Activated naive CD4-positive, alpha-beta T cell treated with anti-CD3 and anti-CD28 coated beads for 36 hours (primary cell): Measurements from ENCODE around the gene ATG16L1. TPM values are rescaled to one million over a fixed set of nuclear protein-coding genes. Genes with fewer than 3 reads are reported as not detected.

ENCODE experiments used
- CTCF ChIA-PET: fragments of 350-600 bp; sonication (Branson Sonifier 250); formaldehyde crosslinking; loops from one replicate; lab custom pipeline; 2021; ENCODE audit warnings: antibody characterized with exemption; lab: Charles Lee
- DNase-seq: peaks from one replicate; pipeline ENCODE4 v3.0.0-alpha.2; 2020
- H3K27ac Mint-ChIP-seq: one replicate; pipeline ENCODE4 v1.8.0; 2021; ENCODE audit warnings: mild to moderate bottlenecking, mixed read lengths
- H3K27me3 Mint-ChIP-seq: one replicate; pipeline ENCODE4 v1.8.0; 2021; ENCODE audit warnings: low read depth, mixed read lengths
- H3K36me3 Mint-ChIP-seq: one replicate; pipeline ENCODE4 v1.8.0; 2021; ENCODE audit warnings: low read depth, mixed read lengths
- H3K4me1 Mint-ChIP-seq: one replicate; pipeline ENCODE4 v1.8.0; 2021; ENCODE audit warnings: low read depth, mixed read lengths
- H3K4me3 Mint-ChIP-seq: one replicate; pipeline ENCODE4 v1.8.0; 2021; ENCODE audit warnings: mild to moderate bottlenecking, moderate library complexity, mixed read lengths
- H3K9me3 Mint-ChIP-seq: one replicate; pipeline ENCODE4 v1.8.0; 2021; ENCODE audit warnings: mixed read lengths
- intact Hi-C: fragments of 100-400 bp; cut with micrococcal nuclease; formaldehyde crosslinking; loops from one replicate; pipeline ENCODE4 v1.15.1; 2023
- total RNA-seq, 2 experiments: library from RNA; stranded (reverse); gene quantifications; one replicate each; pipeline ENCODE4 v1.2.3, GENCODE V29; 2021

The ATG16L1 gene
- total RNA-seq, 2 experiments from 2014 or later = 21.2 to 24.2 TPM

DNA sequence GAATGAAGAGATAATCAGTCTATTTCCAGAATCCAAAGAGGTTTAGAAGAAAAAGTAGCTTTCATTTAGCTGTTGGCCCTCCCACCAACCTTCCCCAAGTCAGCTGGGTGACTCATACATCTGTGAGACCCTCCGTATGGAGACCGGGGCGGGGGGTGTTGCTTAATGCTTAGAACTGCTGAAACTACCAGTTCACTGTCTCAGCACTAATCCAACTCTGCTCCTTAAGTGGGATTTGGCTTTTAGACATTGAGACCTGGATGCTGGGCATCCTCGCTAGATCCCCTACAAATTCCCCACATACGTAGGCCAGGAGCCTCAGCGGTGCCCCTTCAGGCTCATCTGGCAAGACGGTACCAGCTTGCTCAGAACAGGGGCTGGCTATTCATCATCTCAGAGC lies 56.1 kb downstream of the ATG16L1 start, which contains the start of gene SAG:
Gene SAG, plus strand, starts transcription at position 252 of the 400 bp plus-strand sequence. CDS start 1,374 bp downstream, outside the sequence.
- Mint-ChIP-seq H3K4me3 (no peak within 1 kb of the TSS), H3K36me3 (no peaks in the 10 kb centered on the region), H3K27me3 (no peaks in the 10 kb centered on the region), H3K27ac (no peak within 1 kb of the TSS), H3K9me3 (no peaks in the 10 kb centered on the region), H3K4me1 (no peaks in the 10 kb centered on the region)
- no peak for DNase-seq
- CTCF ChIA-PET = interaction anchor here (0.7 kb wide), 1 partner anchor 538 kb away, joined by 4 read pairs; no protein-coding TSS in a partner anchor
- intact Hi-C loops = no loop called here

DNA sequence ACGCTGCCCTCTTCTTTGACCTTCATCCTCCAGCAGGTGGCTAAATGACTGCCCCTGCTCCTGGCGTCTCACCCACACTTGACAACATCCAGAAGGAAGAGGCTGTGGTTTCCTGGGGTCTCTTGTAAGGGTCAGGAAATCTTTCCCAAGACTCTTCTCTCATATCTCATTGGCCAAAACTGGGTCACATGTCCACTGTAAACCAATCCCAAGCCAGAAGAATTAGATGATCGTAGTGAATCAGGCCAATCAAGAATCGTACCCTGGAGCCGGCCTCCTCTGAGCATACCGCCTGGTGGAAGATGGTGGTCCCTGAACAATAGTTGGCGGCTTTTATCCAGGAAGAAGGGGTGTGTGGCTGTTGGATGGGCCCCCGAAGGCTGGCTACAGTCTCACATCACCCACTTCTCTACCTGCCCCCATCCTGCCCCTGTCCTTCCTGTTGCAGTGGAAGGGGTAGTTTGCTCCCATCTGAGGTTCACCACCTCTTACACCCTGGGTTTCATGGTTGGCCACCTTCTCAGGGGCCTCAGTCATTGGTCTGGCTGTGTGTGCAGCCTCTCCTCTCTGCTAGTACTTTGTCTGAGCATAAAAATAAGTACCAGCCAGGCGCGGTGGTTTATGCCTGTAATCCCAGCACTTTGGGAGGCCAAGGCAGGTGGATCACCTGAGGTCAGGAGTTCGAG lies 59.9 kb downstream of the ATG16L1 start:
- Mint-ChIP-seq H3K36me3 (no peaks in the 10 kb centered on the region), H3K4me3 (no peak overlapping the region), H3K27ac (no peak overlapping the region), H3K9me3 (no peaks in the 10 kb centered on the region), H3K4me1 (no peaks in the 10 kb centered on the region), H3K27me3 (no peaks in the 10 kb centered on the region)
- DNase-seq = no peak
- intact Hi-C loops = no loop called here
- CTCF ChIA-PET = no interaction called here

DNA sequence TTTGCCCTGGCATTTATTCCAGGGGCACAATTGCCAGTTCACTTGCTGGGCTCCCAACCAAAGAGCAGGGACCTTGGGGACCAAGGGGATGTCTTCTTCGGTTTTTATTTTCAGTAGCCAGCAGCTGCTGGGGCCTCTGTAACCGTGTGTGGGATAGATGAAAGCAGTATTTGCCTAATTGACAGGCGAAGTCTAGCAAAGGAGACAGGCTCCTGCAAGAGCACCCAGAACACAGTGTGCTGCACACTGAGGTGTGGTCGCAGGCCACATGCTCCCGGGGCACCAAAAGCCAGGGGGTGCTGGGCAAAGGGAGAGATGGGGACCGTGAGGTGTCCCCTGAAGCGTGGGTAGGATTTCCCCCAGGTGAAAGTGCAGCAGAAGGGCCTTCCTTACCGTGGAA lies 61.4 kb downstream of the ATG16L1 start:
- DNase-seq = no peak
- Mint-ChIP-seq H3K27me3 (no peaks in the 10 kb centered on the region), H3K27ac (no peak overlapping the region), H3K9me3 (no peaks in the 10 kb centered on the region), H3K4me1 (no peaks in the 10 kb centered on the region), H3K4me3 (no peak overlapping the region), H3K36me3 (no peaks in the 10 kb centered on the region)
- CTCF ChIA-PET = interaction anchor here (1.1 kb wide), 1 partner anchor 90 kb away, joined by 6 read pairs; no protein-coding TSS in a partner anchor
- intact Hi-C loops = no loop called here

DNA sequence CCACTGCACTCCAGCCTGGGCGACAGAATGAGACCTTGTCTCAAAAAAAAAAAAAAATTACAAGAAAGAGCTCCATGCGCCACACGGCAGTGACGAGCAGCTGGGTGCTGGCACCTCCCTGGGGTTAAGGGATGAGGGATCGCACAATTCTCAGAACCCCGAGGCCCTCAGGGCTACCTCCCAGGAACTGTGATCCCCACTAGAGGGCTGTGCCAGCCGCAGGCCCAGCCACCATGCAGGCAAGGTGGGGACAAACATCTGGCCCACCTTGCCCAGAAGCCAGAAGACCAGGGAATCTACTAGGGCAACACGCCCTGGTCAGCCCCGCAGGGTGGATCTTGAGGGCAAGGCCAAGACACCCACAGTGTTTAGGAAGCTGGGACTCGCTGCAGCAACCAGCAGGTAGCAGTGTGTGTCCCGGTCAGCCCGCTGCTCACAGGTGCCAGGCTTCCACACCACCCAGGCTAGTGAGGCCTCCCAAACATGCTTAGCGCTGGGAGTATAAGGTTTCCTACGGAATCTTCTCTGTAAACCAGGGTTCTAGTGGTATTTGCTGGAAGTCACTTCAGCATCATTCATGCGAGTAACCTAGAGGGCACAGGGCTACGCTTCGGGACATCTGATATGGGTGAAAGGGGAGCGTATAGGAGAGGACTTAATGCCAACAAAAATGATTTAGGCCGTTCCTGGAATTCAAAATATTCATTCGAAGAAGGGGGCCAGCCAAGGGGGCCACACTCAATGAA lies 62.9 kb downstream of the ATG16L1 start:
- H3K27ac Mint-ChIP-seq = no peak overlapping the region
- no peak for DNase-seq
- no peaks in the 10 kb centered on the region for H3K36me3 Mint-ChIP-seq
- intact Hi-C loops = no loop called here
- CTCF ChIA-PET = interaction anchor here (0.7 kb wide), 1 partner anchor 112 kb away, joined by 3 read pairs; no protein-coding TSS in a partner anchor
- H3K9me3 Mint-ChIP-seq = no peaks in the 10 kb centered on the region
- H3K4me3 Mint-ChIP-seq = no peak overlapping the region
- no peaks in the 10 kb centered on the region for H3K4me1 Mint-ChIP-seq
- no peaks in the 10 kb centered on the region for H3K27me3 Mint-ChIP-seq

DNA sequence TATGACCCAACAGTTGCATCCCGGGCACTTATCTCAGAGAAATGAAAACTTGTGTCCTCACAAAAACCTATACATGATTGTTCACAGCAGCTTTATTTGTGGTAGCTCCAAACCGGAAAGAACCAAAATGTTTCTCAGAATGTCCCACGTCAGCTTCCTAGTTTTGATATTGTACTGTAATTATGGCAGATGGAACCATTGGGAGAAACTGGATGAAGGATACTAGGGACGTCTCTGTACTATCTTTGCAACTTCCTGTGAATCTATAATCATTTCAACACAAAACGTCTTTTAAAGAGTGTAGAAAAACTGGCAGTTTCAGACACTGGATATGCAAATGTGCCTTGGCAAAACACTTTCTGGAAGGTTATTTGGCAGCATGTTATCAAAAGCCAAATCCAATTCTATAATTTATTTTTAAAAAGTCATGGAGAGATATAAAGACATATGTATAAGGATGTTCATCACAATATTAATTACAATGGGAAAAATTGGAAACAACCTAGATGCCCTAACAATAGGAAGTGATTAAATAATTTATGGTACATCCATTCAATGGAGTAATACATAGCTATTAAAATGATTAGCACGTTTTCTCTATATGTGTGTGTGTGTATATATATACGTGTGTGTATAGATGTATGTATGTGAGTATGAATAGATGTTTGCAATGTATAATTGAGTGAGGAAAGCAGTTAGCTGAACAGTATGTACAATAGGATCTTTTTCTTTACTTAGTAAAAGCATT lies 65.9 kb downstream of the ATG16L1 start:
- CTCF ChIA-PET = interaction anchor here (0.6 kb wide), 1 partner anchor 11 kb away, joined by 3 read pairs; no protein-coding TSS in a partner anchor
- Mint-ChIP-seq H3K4me1 (no peaks in the 10 kb centered on the region), H3K9me3 (no peaks in the 10 kb centered on the region), H3K27me3 (no peaks in the 10 kb centered on the region), H3K27ac (no peak overlapping the region), H3K36me3 (no peaks in the 10 kb centered on the region), H3K4me3 (no peak overlapping the region)
- no peak for DNase-seq
- intact Hi-C loops = no loop called here

DNA sequence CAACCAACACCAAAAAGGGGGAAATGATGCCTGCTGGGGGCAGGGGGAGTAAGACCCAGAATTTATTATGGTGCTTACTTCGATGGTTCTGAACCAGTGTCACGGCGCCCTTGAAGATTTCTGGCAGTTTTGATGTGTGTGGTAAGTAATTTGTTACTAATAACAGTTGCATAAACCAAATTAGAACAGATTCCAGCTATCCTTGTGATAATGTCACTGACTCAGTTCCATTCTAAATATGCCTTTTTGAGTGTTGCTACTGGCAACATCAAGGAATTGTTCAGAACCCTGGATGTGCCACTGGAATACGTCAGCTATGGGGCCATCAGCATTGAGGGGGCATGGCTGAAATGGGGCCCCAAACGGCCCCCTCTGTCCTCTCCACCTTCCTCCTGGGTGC lies 67.8 kb downstream of the ATG16L1 start:
- no peaks in the 10 kb centered on the region for H3K4me1 Mint-ChIP-seq
- no peak overlapping the region for H3K27ac Mint-ChIP-seq
- DNase-seq = no peak
- intact Hi-C loops = no loop called here
- H3K27me3 Mint-ChIP-seq = no peaks in the 10 kb centered on the region
- no peaks in the 10 kb centered on the region for H3K36me3 Mint-ChIP-seq
- no peak overlapping the region for H3K4me3 Mint-ChIP-seq
- H3K9me3 Mint-ChIP-seq = no peaks in the 10 kb centered on the region
- CTCF ChIA-PET = no interaction called here

DNA sequence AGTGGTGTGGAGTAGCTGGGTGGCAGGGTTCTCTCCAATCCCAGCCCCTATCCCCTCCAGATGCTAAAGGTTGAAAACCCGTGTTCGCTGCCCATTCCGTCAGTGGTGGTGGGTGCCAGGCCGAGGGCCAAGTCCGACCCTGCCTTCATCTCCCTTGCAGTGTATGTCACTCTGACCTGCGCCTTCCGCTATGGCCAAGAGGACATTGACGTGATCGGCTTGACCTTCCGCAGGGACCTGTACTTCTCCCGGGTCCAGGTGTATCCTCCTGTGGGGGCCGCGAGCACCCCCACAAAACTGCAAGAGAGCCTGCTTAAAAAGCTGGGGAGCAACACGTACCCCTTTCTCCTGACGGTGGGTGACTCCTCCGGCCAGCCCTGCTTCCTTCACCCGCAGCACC lies 69.0 kb downstream of the ATG16L1 start:
- H3K27ac Mint-ChIP-seq = no peak overlapping the region
- H3K36me3 Mint-ChIP-seq = no peaks in the 10 kb centered on the region
- intact Hi-C loops = no loop called here
- DNase-seq = no peak
- H3K9me3 Mint-ChIP-seq = no peaks in the 10 kb centered on the region
- CTCF ChIA-PET = no interaction called here
- no peak overlapping the region for H3K4me3 Mint-ChIP-seq
- H3K27me3 Mint-ChIP-seq = no peaks in the 10 kb centered on the region
- no peaks in the 10 kb centered on the region for H3K4me1 Mint-ChIP-seq

DNA sequence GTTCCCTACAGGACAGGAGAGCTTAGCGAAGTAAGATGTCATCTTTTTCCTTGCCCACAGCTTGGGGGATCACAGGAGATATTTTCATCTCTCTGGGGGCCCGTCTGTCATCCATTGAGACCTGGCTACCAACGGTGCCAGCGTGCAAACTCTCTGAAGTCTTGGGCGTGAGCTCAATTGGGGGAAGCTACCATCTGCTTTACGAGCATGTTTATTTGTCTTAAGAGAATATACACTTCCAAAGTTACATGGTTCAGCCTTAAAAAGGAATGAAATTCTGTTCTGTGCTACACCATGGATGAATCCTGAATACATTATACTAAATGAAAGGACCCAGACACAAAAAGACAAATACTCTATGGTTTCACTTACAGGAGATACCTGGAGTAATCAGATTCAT lies 69.7 kb downstream of the ATG16L1 start:
- no peaks in the 10 kb centered on the region for H3K4me1 Mint-ChIP-seq
- CTCF ChIA-PET = interaction anchor here (0.8 kb wide), 1 partner anchor 15 kb away, joined by 3 read pairs; no protein-coding TSS in a partner anchor
- H3K9me3 Mint-ChIP-seq = no peaks in the 10 kb centered on the region
- intact Hi-C loops = no loop called here
- H3K27ac Mint-ChIP-seq = no peak overlapping the region
- H3K4me3 Mint-ChIP-seq = no peak overlapping the region
- no peaks in the 10 kb centered on the region for H3K27me3 Mint-ChIP-seq
- no peak for DNase-seq
- H3K36me3 Mint-ChIP-seq = no peaks in the 10 kb centered on the region

DNA sequence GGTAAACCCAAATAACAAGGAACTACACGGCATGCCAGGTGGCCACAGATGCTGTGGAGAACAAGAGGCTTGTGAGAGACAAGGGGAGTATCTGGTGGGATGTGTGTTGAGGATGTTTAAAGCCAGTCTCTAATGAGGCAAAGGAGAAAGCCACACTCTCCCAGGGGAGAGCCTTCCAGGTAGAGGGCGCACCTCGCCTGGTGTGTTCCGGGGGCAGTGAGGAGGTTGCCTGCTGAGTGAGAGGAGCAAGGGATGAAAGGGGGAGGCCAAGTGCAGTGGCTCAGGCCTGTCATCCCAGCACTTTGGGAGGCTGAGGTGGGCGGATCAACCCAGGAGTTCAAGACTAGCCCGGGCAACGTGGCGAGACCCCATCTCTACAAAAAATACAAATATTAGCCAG lies 72.4 kb downstream of the ATG16L1 start:
- Mint-ChIP-seq H3K27me3 (no peaks in the 10 kb centered on the region), H3K4me3 (no peak overlapping the region), H3K36me3 (no peaks in the 10 kb centered on the region), H3K9me3 (no peaks in the 10 kb centered on the region), H3K4me1 (no peaks in the 10 kb centered on the region), H3K27ac (no peak overlapping the region)
- CTCF ChIA-PET = no interaction called here
- DNase-seq = no peak
- intact Hi-C loops = no loop called here

DNA sequence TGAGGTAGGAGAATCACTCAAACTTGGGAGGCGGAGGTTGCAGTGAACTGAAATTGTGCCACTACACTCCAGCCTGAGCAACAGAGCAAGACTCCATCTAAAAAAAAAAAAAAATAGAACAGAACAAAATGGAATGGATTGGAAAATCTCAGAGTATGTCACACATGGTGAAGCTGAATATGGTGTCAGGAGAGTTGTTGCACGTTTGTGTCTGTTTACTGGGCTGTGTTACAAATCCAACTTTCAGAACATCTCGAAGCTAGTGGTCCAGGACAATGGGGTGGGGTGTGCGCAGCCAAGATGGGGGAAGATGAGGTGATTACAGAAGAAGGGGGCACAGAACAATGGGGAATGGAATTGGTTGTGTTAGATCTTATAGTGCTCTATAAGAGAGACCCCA lies 73.8 kb downstream of the ATG16L1 start:
- H3K27ac Mint-ChIP-seq = no peak overlapping the region
- DNase-seq = no peak
- H3K4me3 Mint-ChIP-seq = no peak overlapping the region
- H3K27me3 Mint-ChIP-seq = no peaks in the 10 kb centered on the region
- no peaks in the 10 kb centered on the region for H3K9me3 Mint-ChIP-seq
- no peaks in the 10 kb centered on the region for H3K36me3 Mint-ChIP-seq
- intact Hi-C loops = no loop called here
- CTCF ChIA-PET = no interaction called here
- H3K4me1 Mint-ChIP-seq = peaks cover 2% of the 10 kb centered on the region

DNA sequence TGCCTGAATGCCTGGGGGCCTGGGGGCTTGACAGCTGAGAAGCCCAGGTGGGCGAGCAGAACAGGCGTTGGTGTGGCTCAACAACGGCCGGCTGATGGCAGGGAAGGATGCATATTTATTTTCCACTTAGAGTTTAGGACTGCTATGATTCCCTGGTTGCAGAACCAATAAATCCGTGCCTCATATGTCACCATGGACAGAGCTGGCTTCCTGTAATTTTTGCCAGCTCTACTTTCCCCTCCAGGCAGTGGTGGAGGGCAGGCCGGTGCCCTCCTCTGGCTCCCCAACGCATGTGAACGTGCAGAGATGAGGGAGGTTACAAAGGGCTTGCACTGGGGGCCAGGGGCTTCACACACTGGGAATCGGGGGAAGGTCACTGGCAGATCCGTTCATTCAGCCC lies 74.3 kb downstream of the ATG16L1 start:
- Mint-ChIP-seq H3K4me3 (no peak overlapping the region), H3K27me3 (no peaks in the 10 kb centered on the region), H3K9me3 (no peaks in the 10 kb centered on the region), H3K36me3 (no peaks in the 10 kb centered on the region), H3K27ac (no peak overlapping the region), H3K4me1 (peaks cover 2% of the 10 kb centered on the region)
- intact Hi-C loops = no loop called here
- DNase-seq = no peak
- CTCF ChIA-PET = no interaction called here

DNA sequence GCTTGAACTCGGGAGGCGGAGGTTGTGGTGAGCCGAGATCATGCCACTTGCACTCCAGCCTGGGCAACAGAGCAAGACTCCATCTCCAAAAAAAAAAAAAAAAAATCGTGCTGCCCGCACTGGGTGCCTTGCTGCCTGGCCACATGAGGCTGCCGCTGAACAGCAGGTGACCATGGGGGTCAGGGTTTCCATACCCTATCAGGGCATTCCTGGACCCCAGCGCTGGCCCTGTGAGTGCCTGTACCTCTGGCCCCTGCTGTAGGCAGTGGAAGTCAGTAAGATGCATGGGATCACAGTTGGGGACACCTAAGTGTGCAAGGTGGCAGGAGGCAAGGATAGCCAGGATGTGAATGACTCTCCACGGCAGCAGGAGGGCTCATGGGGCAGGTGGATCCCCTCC lies 75.0 kb downstream of the ATG16L1 start:
- CTCF ChIA-PET = no interaction called here
- Mint-ChIP-seq H3K4me1 (peaks cover 8% of the 10 kb centered on the region), H3K27ac (no peak overlapping the region), H3K4me3 (no peak overlapping the region), H3K27me3 (no peaks in the 10 kb centered on the region), H3K9me3 (no peaks in the 10 kb centered on the region), H3K36me3 (no peaks in the 10 kb centered on the region)
- DNase-seq = no peak
- intact Hi-C loops = no loop called here
